ENCODE results near the gene AK1.
"Not testable (repeated sequence)": the region's sequence is repeated elsewhere in the genome, so short reads cannot be mapped to it uniquely, and the experiment has no call there.

Gene AK1

GRCh38 chr9:127885508-127886281 lies 8.2 kb upstream of the AK1 start:
- in situ Hi-C loops (cut with MboI; ENCODE audit: low sequenced_read_pairs), result no loop called here

- in situ Hi-C loops (cut with MboI; ENCODE audit: low sequenced_read_pairs), result no loop called here
These were observed 7.6 kb upstream of the AK1 start for GRCh38 chr9:127884976-127885490.

- in situ Hi-C loops (cut with MboI; ENCODE audit: low sequenced_read_pairs), result no loop called here
These were observed 7.0 kb upstream of the AK1 start for GRCh38 chr9:127884427-127884911.

GRCh38 chr9:127883959-127884358 lies 6.5 kb upstream of the AK1 start:
- in situ Hi-C loops (cut with MboI; ENCODE audit: low sequenced_read_pairs), result no loop called here

- in situ Hi-C loops (cut with MboI; ENCODE audit: low sequenced_read_pairs), result not testable (repeated sequence)
These were observed 4.2 kb upstream of the AK1 start for GRCh38 chr9:127881715-127882114.

- in situ Hi-C loops (cut with MboI; ENCODE audit: low sequenced_read_pairs), result no loop called here
These were observed 2.7 kb upstream of the AK1 start for GRCh38 chr9:127880143-127880542.

GRCh38 chr9:127878652-127879390 lies 1.3 kb upstream of the AK1 start:
- in situ Hi-C loops (cut with MboI; ENCODE audit: low sequenced_read_pairs), result loop anchor here (10.0 kb wide), 2 partner anchors 56 to 144 kb away; partner anchors contain the start of genes DPM2, PIP5KL1 and TOR2A

GRCh38 chr9:127878001-127878651 lies 651 bp upstream of the AK1 start:
- in situ Hi-C loops (cut with MboI; ENCODE audit: low sequenced_read_pairs), result loop anchor here (10.0 kb wide), 2 partner anchors 57 to 143 kb away; partner anchors contain the start of genes DPM2, PIP5KL1 and TOR2A

- in situ Hi-C loops (cut with MboI; ENCODE audit: low sequenced_read_pairs), result loop anchor here (10.0 kb wide), 2 partner anchors 58 to 142 kb away; partner anchors contain the start of genes DPM2, PIP5KL1 and TOR2A
These were observed 512 bp downstream of the AK1 start for GRCh38 chr9:127876764-127877562.

GRCh38 chr9:127876026-127876763 lies 1.3 kb downstream of the AK1 start:
- in situ Hi-C loops (cut with MboI; ENCODE audit: low sequenced_read_pairs), result loop anchor here (10.0 kb wide), 2 partner anchors 59 to 141 kb away; partner anchors contain the start of genes DPM2, PIP5KL1 and TOR2A

- in situ Hi-C loops (cut with MboI; ENCODE audit: low sequenced_read_pairs), result loop anchor here (10.0 kb wide), 2 partner anchors 59 to 141 kb away; partner anchors contain the start of genes DPM2, PIP5KL1 and TOR2A
These were observed 2.0 kb downstream of the AK1 start for GRCh38 chr9:127875306-127875966.

- in situ Hi-C loops (cut with MboI; ENCODE audit: low sequenced_read_pairs), result loop anchor here (10.0 kb wide), 2 partner anchors 60 to 140 kb away; partner anchors contain the start of genes DPM2, PIP5KL1 and TOR2A
These were observed 2.9 kb downstream of the AK1 start for GRCh38 chr9:127874301-127875221.

GRCh38 chr9:127873886-127874285 lies 3.6 kb downstream of the AK1 start:
- in situ Hi-C loops (cut with MboI; ENCODE audit: low sequenced_read_pairs), result loop anchor here (10.0 kb wide), 2 partner anchors 61 to 139 kb away; partner anchors contain the start of genes DPM2, PIP5KL1 and TOR2A

- in situ Hi-C loops (cut with MboI; ENCODE audit: low sequenced_read_pairs), result loop anchor here (10.0 kb wide), 2 partner anchors 62 to 138 kb away; partner anchors contain the start of genes DPM2, PIP5KL1 and TOR2A
These were observed 4.2 kb downstream of the AK1 start for GRCh38 chr9:127873223-127873691.

GRCh38 chr9:127872369-127873222 lies 4.9 kb downstream of the AK1 start:
- in situ Hi-C loops (cut with MboI; ENCODE audit: low sequenced_read_pairs), result loop anchor here (10.0 kb wide), 2 partner anchors 62 to 138 kb away; partner anchors contain the start of genes DPM2, PIP5KL1 and TOR2A

- in situ Hi-C loops (cut with MboI; ENCODE audit: low sequenced_read_pairs), result loop anchor here (10.0 kb wide), 2 partner anchors 63 to 137 kb away; partner anchors contain the start of genes DPM2, PIP5KL1 and TOR2A
These were observed 5.9 kb downstream of the AK1 start for GRCh38 chr9:127871531-127871930.

Measured in HL-60/S4 treated with phorbol 12-myristate 13-acetate at 8.2 ng/mL for 4 days and 3 days (cell line).